OCI-LY7 (cell line): ENCODE data around the gene PRR14L. TPM values are rescaled to one million over a fixed set of nuclear protein-coding genes. Genes with fewer than 3 reads are reported as not detected.
"Not testable (repeated sequence)": the region's sequence is repeated elsewhere in the genome, so short reads cannot be mapped to it uniquely, and the experiment has no call there.

Experiments used
- Bru-seq: library from RNA; stranded (reverse); fragments of 400-500 nt; gene quantifications from one replicate; lab custom pipeline; 2021; lab: Mats Ljungman, UMichigan
- BruChase-seq, 2 experiments: library from RNA; stranded (reverse); fragments of 400-500 nt; gene quantifications; one replicate each; lab custom pipeline; 2021; lab: Mats Ljungman, UMichigan
- BruUV-seq: library from RNA; stranded (reverse); fragments of 400-500 nt; replicated peaks from 2 replicates; lab custom pipeline; 2021; lab: Mats Ljungman, UMichigan
- CTCF ChIA-PET: fragments of 300-600 bp; sonication (Branson Sonifier 250); formaldehyde crosslinking; loops from one replicate; lab custom pipeline; 2022; ENCODE audit warnings: antibody characterized with exemption; ENCODE audit not compliant: unreplicated experiment; lab: Charles Lee
- POLR2A ChIA-PET: fragments of 300-600 bp; sonication (Branson Sonifier 250); formaldehyde crosslinking; loops from one replicate; lab custom pipeline; 2022; ENCODE audit warnings: antibody characterized with exemption; lab: Charles Lee
- DNase-seq: peaks from one replicate; pipeline ENCODE4 v3.0.0-alpha.2; 2015; ENCODE audit warnings: low spot score
- H2AFZ ChIP-seq: fragments of 200-600 bp; sonication (generic), shearing (Covaris generic); 2 replicates; pipeline ENCODE4 v1.6.1; 2014; ENCODE audit warnings: mild to moderate bottlenecking, antibody characterized with exemption, low read length, moderate library complexity
- H3K27ac ChIP-seq: fragments of 200-600 bp; sonication (generic); 2 replicates; pipeline ENCODE4 v1.5.1; 2014; ENCODE audit warnings: mixed run types, low read depth, mild to moderate bottlenecking, moderate library complexity, low read length, inconsistent platforms; ENCODE audit not compliant: poor library complexity, severe bottlenecking
- H3K36me3 ChIP-seq: fragments of 200-600 bp; sonication (generic); 2 replicates; pipeline ENCODE4 v1.6.1; 2014; ENCODE audit warnings: mild to moderate bottlenecking, antibody characterized with exemption, low read length, moderate library complexity, mixed read lengths; ENCODE audit not compliant: insufficient read depth
- H3K4me1 ChIP-seq: fragments of 200-600 bp; sonication (generic); 2 replicates; pipeline ENCODE4 v1.5.1; 2014; ENCODE audit warnings: mild to moderate bottlenecking, low read length; ENCODE audit not compliant: insufficient read depth, poor library complexity, severe bottlenecking
- H3K4me2 ChIP-seq: fragments of 200-600 bp; sonication (generic); 2 replicates; pipeline ENCODE4 v1.6.1; 2014; ENCODE audit warnings: mild to moderate bottlenecking, low read length
- H3K4me3 ChIP-seq: fragments of 200-600 bp; sonication (generic); 2 replicates; pipeline ENCODE4 v1.5.1; 2014; ENCODE audit warnings: mild to moderate bottlenecking, low read depth, low read length; ENCODE audit not compliant: poor library complexity, severe bottlenecking
- H3K79me2 ChIP-seq: fragments of 200-600 bp; sonication (generic); 2 replicates; pipeline ENCODE4 v1.6.1; 2016; ENCODE audit warnings: low read depth, mild to moderate bottlenecking, low read length, moderate library complexity, mixed read lengths; ENCODE audit not compliant: insufficient read depth
- H3K9me2 ChIP-seq: fragments of 200-600 bp; sonication (generic); 2 replicates; pipeline ENCODE4 v1.6.1; 2016; ENCODE audit warnings: mild to moderate bottlenecking, low read length, mixed read lengths; ENCODE audit not compliant: insufficient read depth
- H3K9me3 ChIP-seq: fragments of 200-600 bp; sonication (generic); 2 replicates; pipeline ENCODE4 v1.6.1; 2014; ENCODE audit warnings: mild to moderate bottlenecking, mixed run types, low read length, mixed read lengths
- H4K20me1 ChIP-seq: fragments of 200-600 bp; sonication (generic); 2 replicates; pipeline ENCODE4 v1.6.1; 2014; ENCODE audit warnings: mild to moderate bottlenecking, antibody characterized with exemption, low read length, moderate library complexity, mixed read lengths; ENCODE audit not compliant: insufficient read depth
- CTCF ChIP-seq: fragments of 200-600 bp; sonication (generic); conservative IDR thresholded peaks from 2 replicates; pipeline ENCODE4 v1.5.1; 2014; ENCODE audit warnings: mild to moderate bottlenecking, antibody characterized with exemption, low read length, moderate library complexity, mixed read lengths
- EZH2phosphoT487 ChIP-seq: fragments of 200-600 bp; sonication (generic); IDR thresholded peaks from 2 replicates; pipeline ENCODE4 v1.6.1; 2018; ENCODE audit warnings: low read depth, borderline replicate concordance, mild to moderate bottlenecking, mixed run types, antibody characterized with exemption, low read length, moderate library complexity, mixed read lengths
- intact Hi-C: fragments of 100-400 bp; cut with micrococcal nuclease; formaldehyde crosslinking; loops from one replicate; pipeline ENCODE4 v1.10.0; 2022; ENCODE audit not compliant: unreplicated experiment
- long read RNA-seq: library from polyadenylated mRNA; stranded (forward); transcript quantifications from one replicate; pipeline ENCODE4 v2.0.0, GENCODE V29; 2022
- total RNA-seq, 2 experiments: library from RNA; depleted of rRNA in 1 of 2; stranded (reverse); fragments of >200 nt in 1 of 2; shearing (Covaris generic) in 1 of 2; gene quantifications; 2 replicates each; pipeline ENCODE4 v1.2.3, GENCODE V29; 2014 to 2022

The PRR14L gene
- total RNA-seq (2014; rRNA removed; shearing (Covaris generic)) (15.9 and 21.9 TPM in 2 replicates), total RNA-seq (2022) (51.1 and 52.8 TPM in 2 replicates), Bru-seq, nascent RNA (percentile 78 among the genes with signal in this experiment), BruChase-seq, experiment 1, labeled RNA remaining after a 6-hour chase (percentile 89 among the genes with signal in this experiment), BruChase-seq, experiment 2, labeled RNA remaining after a 2-hour chase (percentile 92 among the genes with signal in this experiment)
- long read RNA-seq, full-length matches to known transcripts: 1 of 7 reads
- long read RNA-seq, partial matches to known transcripts: 0 of 7 reads
- long read RNA-seq, other reads (novel, unspliced or antisense): 6 of 7 reads

- TF ChIP-seq CTCF (peak; percentile 45; the same call in 1 of the 2 replicates), EZH2phosphoT487 (no peak)
- DNase-seq: peak; percentile 97
- POLR2A ChIA-PET: interaction anchor here (0.9 to 1.0 kb wide), 2 partner anchors 88 to 96 kb away, joined by 3 to 4 read pairs; partner anchors contain the start of gene PISD
- peak within 1 kb of the TSS; percentile 90 for H3K27ac ChIP-seq
- H4K20me1 ChIP-seq: no peaks in the 10 kb centered on the region
- peaks cover 46% of the 10 kb centered on the region for H3K79me2 ChIP-seq
- H3K36me3 ChIP-seq: peaks cover 22% of the 10 kb centered on the region
- peak within 1 kb of the TSS; percentile 63 for H2AFZ ChIP-seq
- no peaks in the 10 kb centered on the region for H3K9me2 ChIP-seq
- peak within 1 kb of the TSS; percentile 96 for H3K4me2 ChIP-seq
- peaks cover 43% of the 10 kb centered on the region for H3K4me1 ChIP-seq
- H3K9me3 ChIP-seq: no peaks in the 10 kb centered on the region
- CTCF ChIA-PET: no interaction called here
- intact Hi-C loops: loop anchor here (2.0 to 5.0 kb wide), 5 partner anchors 43 to 728 kb away; no protein-coding TSS in a partner anchor
- H3K4me3 ChIP-seq: peak within 1 kb of the TSS; percentile 95
- BruUV-seq: no TSS peak
These were observed at the start of gene PRR14L for GRCh38 chr22:31749636-31750364. Gene PRR14L (minus strand): TSS chr22:31750132. CDS start chr22:31738860, 11,272 bp downstream.

GRCh38 chr22:31799358-31799757, 49.4 kb upstream of the PRR14L start:
- H3K4me2 ChIP-seq, H2AFZ ChIP-seq, intact Hi-C loops, H3K9me3 ChIP-seq, CTCF ChIA-PET, H4K20me1 ChIP-seq, BruUV-seq, DNase-seq, H3K9me2 ChIP-seq, H3K79me2 ChIP-seq, H3K4me1 ChIP-seq, H3K4me3 ChIP-seq, H3K27ac ChIP-seq: not testable (repeated sequence)
- POLR2A ChIA-PET: interaction anchor here (0.6 to 0.7 kb wide), 2 partner anchors 62 to 97 kb away, joined by 3 to 4 read pairs; no protein-coding TSS in a partner anchor
- peaks cover 81% of the 10 kb centered on the region for H3K36me3 ChIP-seq

GRCh38 chr22:31790240-31790639, 40.3 kb upstream of the PRR14L start:
- H3K4me2 ChIP-seq: peak overlapping the region; percentile 66
- H2AFZ ChIP-seq: no peak overlapping the region
- no peaks in the 10 kb centered on the region for H3K9me2 ChIP-seq
- no TSS peak for BruUV-seq
- no peaks in the 10 kb centered on the region for H3K9me3 ChIP-seq
- H3K4me1 ChIP-seq: peaks cover 33% of the 10 kb centered on the region
- intact Hi-C loops: loop anchor here (5.0 kb wide), 1 partner anchor 38 kb away; the partner anchor contains the start of genes DEPDC5 and PRR14L
- peak overlapping the region; percentile 80 for H3K27ac ChIP-seq
- ChIA-PET CTCF (no interaction called here), POLR2A (interaction anchor here (0.7 kb wide), 1 partner anchor 90 kb away, joined by 3 read pairs; no protein-coding TSS in a partner anchor)
- peak overlapping the region; percentile 11 for H3K4me3 ChIP-seq
- DNase-seq: peak; percentile 83
- peaks cover 52% of the 10 kb centered on the region for H3K36me3 ChIP-seq
- no peaks in the 10 kb centered on the region for H3K79me2 ChIP-seq
- TF ChIP-seq CTCF (0 out of 2 replicates have a peak, but pooled peaks have one; percentile 17), EZH2phosphoT487 (no peak)
- H4K20me1 ChIP-seq: no peaks in the 10 kb centered on the region
